Keratinocyte (primary cell): ENCODE data around the gene ZNF81. TPM values are rescaled to one million over a fixed set of nuclear protein-coding genes. Genes with fewer than 3 reads are reported as not detected.

Experiments used
- DNase-seq: peaks from one replicate; pipeline ENCODE4 v3.0.0-alpha.2; 2011; ENCODE audit warnings: low read depth, missing footprints, low spot score
- FAIRE-seq: peaks from 2 replicates; lab custom pipeline; 2011; peaks lifted over from hg19 to GRCh38; lab: Jason Lieb, UNC
- H2AFZ ChIP-seq: 2 replicates; pipeline ENCODE4 v1.6.0; 2012; ENCODE audit warnings: low read length, control low read depth, inconsistent platforms; ENCODE audit not compliant: control insufficient read depth
- H3K27ac ChIP-seq: 2 replicates; pipeline ENCODE4 v1.5.1; 2011; ENCODE audit warnings: low read length; ENCODE audit not compliant: control insufficient read depth, insufficient read depth
- H3K27me3 ChIP-seq: 3 replicates; pipeline ENCODE4 v1.6.0; 2011; ENCODE audit warnings: low read length; ENCODE audit not compliant: control insufficient read depth, insufficient read depth; ENCODE audit errors: extremely low read depth
- H3K36me3 ChIP-seq, 2 experiments: 2 replicates in 1 of 2; 3 replicates in 1 of 2; pipeline ENCODE4 v1.5.1; 2011; ENCODE audit warnings: low read length in 2 of 2, mild to moderate bottlenecking in 1 of 2; ENCODE audit not compliant: control insufficient read depth in 2 of 2, insufficient read depth in 2 of 2; ENCODE audit errors: extremely low read depth in 1 of 2
- H3K4me1 ChIP-seq: 3 replicates; pipeline ENCODE4 v1.5.1; 2011; ENCODE audit warnings: low read length; ENCODE audit not compliant: control insufficient read depth, insufficient read depth; ENCODE audit errors: extremely low read depth
- H3K4me2 ChIP-seq: 3 replicates; pipeline ENCODE4 v1.6.0; 2011; ENCODE audit warnings: low read depth, low read length; ENCODE audit not compliant: control insufficient read depth, insufficient read depth; ENCODE audit errors: extremely low read depth
- H3K4me3 ChIP-seq, 3 experiments: fragments of 200-600 bp in 1 of 3; sonication (generic) in 1 of 3; 2 replicates in 2 of 3; 3 replicates in 1 of 3; pipeline ENCODE4 v1.5.1; 2011 to 2016; ENCODE audit warnings: low read length in 3 of 3, mild to moderate bottlenecking in 3 of 3, control low read depth in 2 of 3, inconsistent platforms in 1 of 3, low read depth in 1 of 3, mixed read lengths in 1 of 3, mixed run types in 1 of 3, moderate library complexity in 1 of 3; ENCODE audit not compliant: control insufficient read depth in 2 of 3, insufficient read depth in 2 of 3; ENCODE audit errors: extremely low read depth in 1 of 3
- H3K79me2 ChIP-seq: 2 replicates; pipeline ENCODE4 v1.6.0; 2012; ENCODE audit warnings: low read length; ENCODE audit not compliant: control insufficient read depth, insufficient read depth
- H3K9ac ChIP-seq: 3 replicates; pipeline ENCODE4 v1.6.0; 2011; ENCODE audit warnings: low read length; ENCODE audit not compliant: control insufficient read depth, insufficient read depth; ENCODE audit errors: extremely low read depth
- H3K9me1 ChIP-seq: 3 replicates; pipeline ENCODE4 v1.6.0; 2011; ENCODE audit warnings: low read length; ENCODE audit not compliant: control insufficient read depth, insufficient read depth; ENCODE audit errors: extremely low read depth
- H3K9me3 ChIP-seq: 2 replicates; pipeline ENCODE4 v1.5.1; 2012; ENCODE audit warnings: low read depth, low read length; ENCODE audit not compliant: control insufficient read depth
- H4K20me1 ChIP-seq: 3 replicates; pipeline ENCODE4 v1.6.0; 2011; ENCODE audit warnings: low read length; ENCODE audit not compliant: control insufficient read depth, insufficient read depth; ENCODE audit errors: extremely low read depth
- EZH2 ChIP-seq: IDR thresholded peaks from one replicate; pipeline ENCODE4 v1.6.1; 2012; ENCODE audit warnings: inconsistent platforms, mild to moderate bottlenecking, low read length, moderate library complexity
- dilution Hi-C: fragments of 300-500 bp; cut with MboI; formaldehyde crosslinking; loops from one replicate; pipeline ENCODE4 v1.7.0; 2020; ENCODE audit warnings: low sequenced_read_pairs; ENCODE audit not compliant: extremely low pct_ligation_motif_present
- polyA plus RNA-seq, 5 experiments: library from polyadenylated mRNA; depleted of rRNA in 3 of 5; stranded (reverse) in 3 of 5; stranded (forward) in 1 of 5; unstranded in 1 of 5; fragments of >200 nt; gene quantifications; 1 replicate in 1 of 5; 2 replicates in 3 of 5; 3 replicates in 1 of 5; pipeline versions ENCODE4 v1.2.1 to v1.2.3, GENCODE V29; 2011 to 2012; ENCODE audit warnings: missing spikeins in 2 of 5, low read depth in 1 of 5, low replicate concordance in 1 of 5
- TF ChIP-seq, protein P1 (sequence below), 3 experiments: IDR thresholded peaks in 1 of 3; conservative IDR thresholded peaks in 1 of 3; optimal IDR thresholded peaks in 1 of 3; 2 replicates in 2 of 3; 3 replicates in 1 of 3; pipeline versions ENCODE3 to v1.5.1; 2011; ENCODE audit warnings: low read length in 3 of 3, mild to moderate bottlenecking in 3 of 3, moderate library complexity in 2 of 3, control low read depth in 1 of 3, inconsistent platforms in 1 of 3; ENCODE audit not compliant: insufficient read depth in 2 of 3; ENCODE audit errors: extremely low read depth in 1 of 3

Gene ZNF81
- polyA plus RNA-seq, 1 donor (not counting 4 experiments of a cell fraction or from before 2014, with no cell fraction given) = 5.0 TPM

- Histone ChIP-seq H3K4me3 (no peak overlapping the region), H3K27me3 (no peaks in the 10 kb centered on the region), H3K9me3 (no peaks in the 10 kb centered on the region), H4K20me1 (no peaks in the 10 kb centered on the region), H3K4me1 (no peaks in the 10 kb centered on the region), H3K27ac (no peak overlapping the region), H3K9ac (no peak overlapping the region), H3K79me2 (no peaks in the 10 kb centered on the region), H3K9me1 (no peaks in the 10 kb centered on the region), H3K36me3 (no peaks in the 10 kb centered on the region), H3K4me2 (no peak overlapping the region), H2AFZ (no peak overlapping the region)
- dilution Hi-C loops = no loop called here
- TF ChIP-seq, protein P1, sequence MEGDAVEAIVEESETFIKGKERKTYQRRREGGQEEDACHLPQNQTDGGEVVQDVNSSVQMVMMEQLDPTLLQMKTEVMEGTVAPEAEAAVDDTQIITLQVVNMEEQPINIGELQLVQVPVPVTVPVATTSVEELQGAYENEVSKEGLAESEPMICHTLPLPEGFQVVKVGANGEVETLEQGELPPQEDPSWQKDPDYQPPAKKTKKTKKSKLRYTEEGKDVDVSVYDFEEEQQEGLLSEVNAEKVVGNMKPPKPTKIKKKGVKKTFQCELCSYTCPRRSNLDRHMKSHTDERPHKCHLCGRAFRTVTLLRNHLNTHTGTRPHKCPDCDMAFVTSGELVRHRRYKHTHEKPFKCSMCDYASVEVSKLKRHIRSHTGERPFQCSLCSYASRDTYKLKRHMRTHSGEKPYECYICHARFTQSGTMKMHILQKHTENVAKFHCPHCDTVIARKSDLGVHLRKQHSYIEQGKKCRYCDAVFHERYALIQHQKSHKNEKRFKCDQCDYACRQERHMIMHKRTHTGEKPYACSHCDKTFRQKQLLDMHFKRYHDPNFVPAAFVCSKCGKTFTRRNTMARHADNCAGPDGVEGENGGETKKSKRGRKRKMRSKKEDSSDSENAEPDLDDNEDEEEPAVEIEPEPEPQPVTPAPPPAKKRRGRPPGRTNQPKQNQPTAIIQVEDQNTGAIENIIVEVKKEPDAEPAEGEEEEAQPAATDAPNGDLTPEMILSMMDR (optimal IDR thresholded peaks at IDR 0.05 in 1 of 3, IDR thresholded peaks at IDR 0.05 in 1 of 3, conservative IDR thresholded peaks at IDR 0.05 in 1 of 3; ENCODE audit: extremely low read depth in 1 of 3, insufficient read depth in 2 of 3, low read length in 3 of 3) = no peak
- no peak for TF ChIP-seq EZH2
- DNase-seq = no peak
- FAIRE-seq = no peak
Measured at GRCh38 chrX:47864785-47865184, 28.1 kb downstream of the ZNF81 start.

DNA sequence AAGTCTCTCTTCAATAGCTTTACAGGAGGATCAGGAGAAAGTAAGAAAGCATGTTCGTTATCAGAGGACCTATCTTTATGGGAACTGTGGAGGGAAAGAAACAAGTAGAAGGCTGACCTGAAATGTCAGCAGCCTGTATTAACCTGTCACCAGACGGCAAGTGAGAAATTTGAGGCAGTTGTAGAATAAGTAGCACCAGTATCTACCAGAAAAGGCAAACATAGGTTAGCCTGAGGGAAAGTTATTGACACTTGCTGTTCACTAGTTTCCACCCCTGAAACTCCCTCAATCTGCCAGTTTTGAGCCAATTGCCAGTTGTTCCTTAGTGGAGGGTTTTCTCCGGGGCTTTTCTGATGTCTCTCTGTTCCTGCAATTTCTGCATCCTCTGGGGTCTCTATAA is 36.4 kb downstream of the ZNF81 start:
- dilution Hi-C loops = no loop called here
- Histone ChIP-seq H3K9me3 (no peaks in the 10 kb centered on the region), H3K27me3 (no peaks in the 10 kb centered on the region), H3K36me3 (no peaks in the 10 kb centered on the region), H3K27ac (no peak overlapping the region), H3K79me2 (no peaks in the 10 kb centered on the region), H3K9ac (no peak overlapping the region), H3K4me1 (no peaks in the 10 kb centered on the region), H3K9me1 (no peaks in the 10 kb centered on the region), H3K4me2 (no peak overlapping the region), H2AFZ (no peak overlapping the region), H4K20me1 (no peaks in the 10 kb centered on the region), H3K4me3 (no peak overlapping the region)
- DNase-seq (no peak), FAIRE-seq (no peak)
- TF ChIP-seq, protein P1 (optimal IDR thresholded peaks at IDR 0.05 in 1 of 3, IDR thresholded peaks at IDR 0.05 in 1 of 3, conservative IDR thresholded peaks at IDR 0.05 in 1 of 3; ENCODE audit: extremely low read depth in 1 of 3, insufficient read depth in 2 of 3, low read length in 3 of 3) = no peak
- TF ChIP-seq EZH2 = no peak
